ENCODE measurements around the gene RPL35A. TPM values are rescaled to one million over a fixed set of nuclear protein-coding genes. Genes with fewer than 3 reads are reported as not detected.
"Not testable (repeated sequence)": the region's sequence is repeated elsewhere in the genome, so short reads cannot be mapped to it uniquely, and the experiment has no call there.

RPL35A gene
- total RNA-seq, 3 donors from 2014 or later: 1,441 to 1,606 (median 1,571) TPM

DNA sequence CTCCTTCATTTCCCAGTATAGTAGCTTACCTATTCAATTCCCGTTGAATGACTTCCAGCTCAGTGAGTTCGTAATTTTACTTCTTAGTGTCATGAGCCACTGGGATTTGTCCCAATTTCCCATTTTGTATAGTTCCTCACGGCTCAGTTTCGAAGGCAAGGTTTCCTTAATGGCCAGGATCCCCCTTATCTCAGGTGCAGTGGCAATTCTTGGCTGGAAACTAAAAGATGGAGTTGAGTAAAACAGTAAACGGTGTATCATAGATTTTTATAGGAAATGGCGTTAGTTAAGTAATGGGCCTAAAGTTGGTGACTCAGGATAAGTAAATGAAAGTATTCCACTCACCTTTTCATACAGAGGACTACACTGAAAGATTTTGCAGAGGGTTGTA, 9.5 kb downstream of the RPL35A start:
- Mint-ChIP-seq H3K4me1 (ENCODE audit: low read depth) (peaks cover 57% of the 10 kb centered on the region), H3K36me3 (ENCODE audit: insufficient read depth) (peaks cover 28% of the 10 kb centered on the region), H3K27me3 (ENCODE audit: low read depth) (no peaks in the 10 kb centered on the region), H3K9me3 (no peaks in the 10 kb centered on the region), H3K4me3 (peak overlapping the region; percentile 89)
- ATAC-seq: no peak
- DNase-seq: no peak

DNA sequence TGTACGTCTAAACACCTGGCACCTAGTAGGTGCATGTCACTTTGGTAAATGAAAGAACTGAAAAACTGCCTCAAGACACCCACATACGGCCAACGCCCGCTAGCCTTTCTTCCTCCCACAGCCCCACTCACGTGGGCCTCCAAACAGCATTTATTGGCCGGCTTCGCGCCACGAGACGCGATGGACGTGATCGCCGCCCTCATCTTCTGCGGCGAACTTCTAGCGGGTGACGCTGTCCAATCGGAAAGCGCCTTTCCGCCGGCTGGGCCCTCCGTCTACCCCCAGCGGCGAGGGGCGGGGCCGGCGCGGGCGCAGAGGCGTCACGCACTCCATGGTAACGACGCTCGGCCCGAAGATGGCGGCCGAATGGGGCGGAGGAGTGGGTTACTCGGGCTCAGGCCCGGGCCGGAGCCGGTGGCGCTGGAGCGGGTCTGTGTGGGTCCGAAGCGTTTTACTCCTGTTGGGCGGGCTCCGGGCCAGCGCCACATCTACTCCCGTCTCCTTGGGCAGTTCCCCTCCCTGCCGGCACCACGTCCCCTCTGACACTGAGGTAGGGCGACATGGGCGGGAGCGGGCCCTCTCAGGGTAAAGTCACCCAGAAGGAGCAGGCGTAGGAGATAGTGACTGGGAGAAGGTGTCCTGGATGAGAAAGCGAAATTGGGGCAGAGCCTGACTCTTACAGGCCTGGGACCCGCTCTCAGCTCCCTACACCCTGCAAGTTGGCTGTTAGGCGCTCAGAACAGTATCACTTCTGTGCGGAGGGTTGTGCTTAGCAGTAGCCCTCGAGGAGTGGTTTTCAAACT, 10.1 kb downstream of the RPL35A start, which contains the start of gene LMLN:
Gene LMLN, plus strand, starts transcription at position 327 of the 803 bp plus-strand sequence. Its CDS starts 29 bp downstream, at position 356.
- H3K27me3 Mint-ChIP-seq (ENCODE audit: low read depth): no peaks in the 10 kb centered on the region
- H3K9me3 Mint-ChIP-seq: no peaks in the 10 kb centered on the region
- DNase-seq (peak; percentile 92), ATAC-seq (peak; percentile 90 to 92)
- H3K4me1 Mint-ChIP-seq (ENCODE audit: low read depth): peaks cover 53% of the 10 kb centered on the region
- peak within 1 kb of the TSS; percentile 89 for H3K4me3 Mint-ChIP-seq
- peaks cover 23% of the 10 kb centered on the region for H3K36me3 Mint-ChIP-seq (ENCODE audit: insufficient read depth)

- ATAC-seq (no peak), DNase-seq (peak; percentile 52)
Observed at GRCh38 chr3:197960694-197961581, 10.9 kb downstream of the RPL35A start.

GRCh38 chr3:197961582-197961945, 11.6 kb downstream of the RPL35A start:
- peak overlapping the region; percentile 89 for H3K4me3 Mint-ChIP-seq
- no peaks in the 10 kb centered on the region for H3K9me3 Mint-ChIP-seq
- peaks cover 53% of the 10 kb centered on the region for H3K4me1 Mint-ChIP-seq (ENCODE audit: low read depth)
- no peak for ATAC-seq
- no peaks in the 10 kb centered on the region for H3K27me3 Mint-ChIP-seq (ENCODE audit: low read depth)
- no peak for DNase-seq
- H3K36me3 Mint-ChIP-seq (ENCODE audit: insufficient read depth): peaks cover 14% of the 10 kb centered on the region

More at GRCh38 chr3:197960694-197961581, 10.9 kb downstream of the RPL35A start:
- no peaks in the 10 kb centered on the region for H3K27me3 Mint-ChIP-seq (ENCODE audit: low read depth)
- H3K9me3 Mint-ChIP-seq: no peaks in the 10 kb centered on the region
- peak overlapping the region; percentile 89 for H3K4me3 Mint-ChIP-seq
- peaks cover 17% of the 10 kb centered on the region for H3K36me3 Mint-ChIP-seq (ENCODE audit: insufficient read depth)
- peaks cover 53% of the 10 kb centered on the region for H3K4me1 Mint-ChIP-seq (ENCODE audit: low read depth)

GRCh38 chr3:197963019-197963637, 13.1 kb downstream of the RPL35A start:
- H3K36me3 Mint-ChIP-seq (ENCODE audit: insufficient read depth): peaks cover 9% of the 10 kb centered on the region
- H3K27me3 Mint-ChIP-seq (ENCODE audit: low read depth): no peaks in the 10 kb centered on the region
- peaks cover 4% of the 10 kb centered on the region for H3K9me3 Mint-ChIP-seq
- no peak for ATAC-seq
- H3K4me1 Mint-ChIP-seq (ENCODE audit: low read depth): peaks cover 40% of the 10 kb centered on the region
- no peak for DNase-seq
- H3K4me3 Mint-ChIP-seq: no peak overlapping the region

DNA sequence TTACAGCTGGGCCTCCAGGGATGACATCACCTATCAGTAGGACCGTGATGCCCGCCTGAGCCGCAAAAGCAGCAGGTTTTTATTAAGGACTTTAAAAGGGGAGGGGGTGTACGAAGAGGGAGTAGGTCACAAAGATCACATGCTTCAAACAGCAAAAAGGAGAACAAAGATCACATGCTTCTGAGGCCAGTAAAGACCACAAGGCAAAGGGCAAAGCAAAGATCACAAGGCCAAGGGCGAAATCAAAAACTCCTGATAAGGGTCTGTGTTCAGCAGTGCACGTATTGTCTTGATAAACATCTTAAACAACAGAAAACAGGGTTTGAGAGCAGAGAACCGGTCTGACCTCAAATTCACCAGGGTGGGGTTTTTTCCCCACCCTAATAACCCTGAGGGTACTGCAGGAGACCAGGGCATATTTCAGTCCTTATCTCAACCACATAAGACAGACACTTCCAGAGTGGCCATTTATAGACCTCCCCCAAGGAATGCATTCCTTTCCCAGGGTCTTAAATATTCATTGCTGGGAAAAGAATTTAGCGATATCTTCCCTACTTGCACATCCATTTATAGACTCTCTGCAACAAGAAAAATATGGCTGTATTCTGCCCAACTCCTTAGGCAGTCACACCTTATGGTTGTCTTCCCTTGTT, 17.5 kb downstream of the RPL35A start:
- H3K27me3 Mint-ChIP-seq (ENCODE audit: low read depth); ATAC-seq; H3K4me3 Mint-ChIP-seq; H3K36me3 Mint-ChIP-seq (ENCODE audit: insufficient read depth); H3K9me3 Mint-ChIP-seq; DNase-seq; H3K4me1 Mint-ChIP-seq (ENCODE audit: low read depth): not testable (repeated sequence)

DNA sequence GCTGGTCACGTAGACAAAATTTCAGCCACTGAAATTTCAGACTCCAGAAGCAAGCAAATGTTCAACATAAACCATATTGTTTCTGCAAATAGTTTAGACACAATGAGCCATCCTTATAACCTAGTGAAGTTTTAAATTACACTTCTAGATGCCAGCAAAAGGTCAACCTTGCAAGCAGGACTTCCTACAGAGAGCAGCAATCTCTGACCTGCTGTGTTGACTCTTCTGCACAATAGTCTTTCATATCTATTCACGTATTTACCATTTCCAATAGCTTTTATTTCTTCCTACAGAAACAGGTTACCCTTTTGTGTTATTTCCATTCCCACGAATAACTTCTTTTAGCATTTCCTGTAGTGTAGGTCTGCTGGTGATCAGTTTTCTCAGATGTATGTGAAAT, 20.6 kb downstream of the RPL35A start:
- ATAC-seq (no peak), DNase-seq (no peak)
- H3K4me1 Mint-ChIP-seq (ENCODE audit: low read depth): no peaks in the 10 kb centered on the region
- no peaks in the 10 kb centered on the region for H3K27me3 Mint-ChIP-seq (ENCODE audit: low read depth)
- peaks cover 13% of the 10 kb centered on the region for H3K36me3 Mint-ChIP-seq (ENCODE audit: insufficient read depth)
- H3K4me3 Mint-ChIP-seq: no peak overlapping the region
- peaks cover 9% of the 10 kb centered on the region for H3K9me3 Mint-ChIP-seq

- peaks cover 12% of the 10 kb centered on the region for H3K36me3 Mint-ChIP-seq (ENCODE audit: insufficient read depth)
- ATAC-seq: no peak
- DNase-seq: no peak
- H3K27me3 Mint-ChIP-seq (ENCODE audit: low read depth): no peaks in the 10 kb centered on the region
- H3K4me3 Mint-ChIP-seq: no peak overlapping the region
- H3K9me3 Mint-ChIP-seq: peaks cover 5% of the 10 kb centered on the region
- H3K4me1 Mint-ChIP-seq (ENCODE audit: low read depth): no peaks in the 10 kb centered on the region
Observed at GRCh38 chr3:197974016-197974415, 24.0 kb downstream of the RPL35A start.

DNA sequence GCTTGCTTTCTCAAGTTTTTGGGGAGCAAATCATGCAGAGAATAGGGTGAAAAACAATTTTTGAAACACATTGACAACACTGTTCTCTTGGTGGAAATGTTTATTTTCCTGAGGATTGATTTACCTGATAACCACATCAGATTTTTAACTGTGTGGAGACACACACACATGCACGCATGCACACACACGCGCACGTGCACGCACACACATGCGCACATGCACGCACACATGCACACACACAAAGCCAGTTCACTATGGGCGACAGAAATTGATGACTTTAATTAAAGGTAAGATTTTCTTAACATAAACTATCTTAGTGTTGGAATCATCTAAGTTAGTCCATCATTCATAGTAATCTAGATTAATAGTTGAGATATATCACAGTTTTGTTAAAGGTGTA, 25.3 kb downstream of the RPL35A start:
- Mint-ChIP-seq H3K27me3 (ENCODE audit: low read depth) (no peaks in the 10 kb centered on the region), H3K4me3 (no peak overlapping the region), H3K9me3 (peaks cover 5% of the 10 kb centered on the region), H3K36me3 (ENCODE audit: insufficient read depth) (peaks cover 12% of the 10 kb centered on the region), H3K4me1 (ENCODE audit: low read depth) (no peaks in the 10 kb centered on the region)
- no peak for ATAC-seq
- DNase-seq: no peak

- peaks cover 3% of the 10 kb centered on the region for H3K36me3 Mint-ChIP-seq (ENCODE audit: insufficient read depth)
- H3K9me3 Mint-ChIP-seq: no peaks in the 10 kb centered on the region
- H3K4me3 Mint-ChIP-seq: no peak overlapping the region
- ATAC-seq (no peak), DNase-seq (no peak)
- no peaks in the 10 kb centered on the region for H3K27me3 Mint-ChIP-seq (ENCODE audit: low read depth)
- peaks cover 7% of the 10 kb centered on the region for H3K4me1 Mint-ChIP-seq (ENCODE audit: low read depth)
Observed at GRCh38 chr3:197983076-197983475, 33.1 kb downstream of the RPL35A start.

DNA sequence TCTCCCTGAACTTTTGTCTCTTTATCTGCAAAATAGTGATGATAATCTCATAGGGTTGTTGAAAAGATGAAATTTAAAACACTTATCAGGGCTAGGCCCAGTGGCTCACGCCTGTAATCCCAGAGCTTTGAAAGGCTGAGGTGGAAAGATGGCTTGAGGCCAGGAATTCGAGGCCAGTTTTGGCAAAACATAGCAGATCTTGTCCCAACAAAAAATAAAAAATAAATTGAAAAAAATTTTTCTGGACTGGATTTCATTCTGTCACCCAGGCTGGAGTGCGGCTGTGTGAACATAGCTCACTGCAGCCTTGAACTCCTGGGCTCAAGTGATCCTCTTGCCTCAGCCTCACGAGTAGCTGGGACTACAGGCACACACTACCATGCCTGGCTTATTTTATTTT, 39.7 kb downstream of the RPL35A start:
- H3K4me1 Mint-ChIP-seq (ENCODE audit: low read depth): no peaks in the 10 kb centered on the region
- H3K36me3 Mint-ChIP-seq (ENCODE audit: insufficient read depth): peaks cover 26% of the 10 kb centered on the region
- H3K27me3 Mint-ChIP-seq (ENCODE audit: low read depth): no peaks in the 10 kb centered on the region
- no peak for ATAC-seq
- H3K4me3 Mint-ChIP-seq: no peak overlapping the region
- no peak for DNase-seq
- H3K9me3 Mint-ChIP-seq: no peaks in the 10 kb centered on the region

- Mint-ChIP-seq H3K9me3 (no peaks in the 10 kb centered on the region), H3K27me3 (ENCODE audit: low read depth) (no peaks in the 10 kb centered on the region), H3K36me3 (ENCODE audit: insufficient read depth) (peaks cover 20% of the 10 kb centered on the region), H3K4me3 (no peak overlapping the region), H3K4me1 (ENCODE audit: low read depth) (no peaks in the 10 kb centered on the region)
- DNase-seq (no peak), ATAC-seq (no peak)
Observed at GRCh38 chr3:197994736-197995135, 44.7 kb downstream of the RPL35A start.

GRCh38 chr3:197996855-197997254, 46.9 kb downstream of the RPL35A start:
- ATAC-seq (no peak), DNase-seq (no peak)
- Mint-ChIP-seq H3K4me1 (ENCODE audit: low read depth) (no peaks in the 10 kb centered on the region), H3K4me3 (no peak overlapping the region), H3K27me3 (ENCODE audit: low read depth) (no peaks in the 10 kb centered on the region), H3K36me3 (ENCODE audit: insufficient read depth) (peaks cover 18% of the 10 kb centered on the region), H3K9me3 (no peaks in the 10 kb centered on the region)

DNA sequence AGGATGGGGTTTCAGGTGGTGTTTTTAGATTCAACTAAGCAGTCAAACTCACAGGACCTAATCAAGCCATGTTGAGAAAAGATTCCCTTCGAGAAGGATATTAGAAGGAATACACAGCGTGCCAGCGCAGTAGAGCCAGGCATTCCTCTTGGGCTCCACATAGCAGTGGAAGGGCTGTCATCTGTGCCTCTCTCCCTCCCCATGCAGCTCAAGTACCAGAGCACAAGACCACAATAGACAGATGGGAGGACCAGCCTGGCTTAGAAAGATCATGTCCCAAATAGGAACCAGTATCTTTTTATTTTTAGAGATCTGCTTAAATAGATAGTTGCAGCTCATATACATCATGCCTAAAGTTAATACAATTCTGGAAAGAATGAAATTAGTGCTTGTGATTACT, 47.9 kb downstream of the RPL35A start:
- peaks cover 11% of the 10 kb centered on the region for H3K36me3 Mint-ChIP-seq (ENCODE audit: insufficient read depth)
- H3K4me3 Mint-ChIP-seq: no peak overlapping the region
- no peak for ATAC-seq
- H3K9me3 Mint-ChIP-seq: no peaks in the 10 kb centered on the region
- no peak for DNase-seq
- H3K4me1 Mint-ChIP-seq (ENCODE audit: low read depth): no peaks in the 10 kb centered on the region
- H3K27me3 Mint-ChIP-seq (ENCODE audit: low read depth): no peaks in the 10 kb centered on the region
